Measurements from ENCODE around the gene CXCL8.

DNA sequence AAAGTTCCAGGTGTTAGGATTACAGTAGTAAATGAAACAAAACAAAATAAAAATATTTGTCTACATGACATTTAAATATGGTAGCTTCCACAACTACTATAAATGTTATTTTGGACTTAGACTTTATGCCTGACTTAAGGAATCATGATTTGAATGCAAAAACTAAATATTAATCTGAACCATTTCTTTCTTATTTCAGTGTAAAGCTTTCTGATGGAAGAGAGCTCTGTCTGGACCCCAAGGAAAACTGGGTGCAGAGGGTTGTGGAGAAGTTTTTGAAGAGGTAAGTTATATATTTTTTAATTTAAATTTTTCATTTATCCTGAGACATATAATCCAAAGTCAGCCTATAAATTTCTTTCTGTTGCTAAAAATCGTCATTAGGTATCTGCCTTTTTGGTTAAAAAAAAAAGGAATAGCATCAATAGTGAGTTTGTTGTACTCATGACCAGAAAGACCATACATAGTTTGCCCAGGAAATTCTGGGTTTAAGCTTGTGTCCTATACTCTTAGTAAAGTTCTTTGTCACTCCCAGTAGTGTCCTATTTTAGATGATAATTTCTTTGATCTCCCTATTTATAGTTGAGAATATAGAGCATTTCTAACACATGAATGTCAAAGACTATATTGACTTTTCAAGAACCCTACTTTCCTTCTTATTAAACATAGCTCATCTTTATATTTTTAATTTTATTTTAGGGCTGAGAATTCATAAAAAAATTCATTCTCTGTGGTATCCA is 1.6 kb downstream of the CXCL8 start:
- TF ChIP-seq, protein P1, sequence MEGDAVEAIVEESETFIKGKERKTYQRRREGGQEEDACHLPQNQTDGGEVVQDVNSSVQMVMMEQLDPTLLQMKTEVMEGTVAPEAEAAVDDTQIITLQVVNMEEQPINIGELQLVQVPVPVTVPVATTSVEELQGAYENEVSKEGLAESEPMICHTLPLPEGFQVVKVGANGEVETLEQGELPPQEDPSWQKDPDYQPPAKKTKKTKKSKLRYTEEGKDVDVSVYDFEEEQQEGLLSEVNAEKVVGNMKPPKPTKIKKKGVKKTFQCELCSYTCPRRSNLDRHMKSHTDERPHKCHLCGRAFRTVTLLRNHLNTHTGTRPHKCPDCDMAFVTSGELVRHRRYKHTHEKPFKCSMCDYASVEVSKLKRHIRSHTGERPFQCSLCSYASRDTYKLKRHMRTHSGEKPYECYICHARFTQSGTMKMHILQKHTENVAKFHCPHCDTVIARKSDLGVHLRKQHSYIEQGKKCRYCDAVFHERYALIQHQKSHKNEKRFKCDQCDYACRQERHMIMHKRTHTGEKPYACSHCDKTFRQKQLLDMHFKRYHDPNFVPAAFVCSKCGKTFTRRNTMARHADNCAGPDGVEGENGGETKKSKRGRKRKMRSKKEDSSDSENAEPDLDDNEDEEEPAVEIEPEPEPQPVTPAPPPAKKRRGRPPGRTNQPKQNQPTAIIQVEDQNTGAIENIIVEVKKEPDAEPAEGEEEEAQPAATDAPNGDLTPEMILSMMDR (IDR thresholded peaks at IDR 0.05) = no peak
- no peak for TF ChIP-seq POLR2A (IDR thresholded peaks at IDR 0.05)
- no peak for TF ChIP-seq EP300 (IDR thresholded peaks at IDR 0.05)
